ENCODE measurements around the gene TADA2B.
A peak's percentile ranks its signal among the peaks of the same experiment; 100 is the strongest.

The TADA2B gene

DNA sequence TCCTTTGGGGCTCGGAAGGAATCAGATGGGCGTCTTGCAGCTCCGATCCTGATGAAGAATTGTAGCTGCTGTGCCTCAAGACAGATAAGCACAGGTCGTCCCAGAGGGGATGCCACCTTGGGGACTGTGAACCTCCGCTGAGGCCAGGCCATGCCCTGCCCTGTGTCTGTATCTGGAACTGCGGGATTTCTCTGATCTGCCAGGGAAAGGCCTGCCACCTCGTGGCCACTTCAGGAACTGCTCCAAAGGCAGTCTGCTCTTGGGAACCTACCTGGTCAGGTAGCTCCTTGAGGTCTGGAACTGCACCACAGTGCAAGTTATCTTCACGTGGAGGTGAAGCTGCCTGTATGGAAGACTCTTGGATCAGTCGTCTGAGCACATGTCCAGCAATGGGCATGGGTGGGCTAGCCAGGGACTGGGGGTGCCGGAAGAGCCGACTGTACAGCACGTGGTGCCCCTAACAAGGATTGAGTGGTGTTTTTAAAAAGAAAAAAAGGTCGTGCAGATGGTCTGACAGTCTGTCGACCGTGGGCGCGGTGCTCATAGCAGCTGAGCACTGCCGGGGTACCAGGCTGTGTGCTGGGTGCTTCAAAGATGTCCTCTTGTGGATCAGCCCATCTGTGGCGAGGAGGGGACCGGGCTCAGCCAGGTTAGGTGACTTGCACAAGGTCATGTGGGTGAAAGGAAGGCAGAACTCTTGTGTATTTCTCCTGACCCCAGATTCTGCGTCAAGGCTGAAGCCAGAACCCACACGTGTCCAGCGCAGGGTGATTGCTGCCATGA lies 27.7 kb downstream of the TADA2B start:
- Histone ChIP-seq H3K27me3 (no peaks in the 10 kb centered on the region), H3K36me3 (no peaks in the 10 kb centered on the region), H3K27ac (no peak overlapping the region), H3K4me3 (no peak overlapping the region), H3K4me1 (peaks cover 0 to 25% (median 19%) of the 10 kb centered on the region in 4 donors), H3K9me3 (no peaks in the 10 kb centered on the region)
- TF ChIP-seq, protein P1, sequence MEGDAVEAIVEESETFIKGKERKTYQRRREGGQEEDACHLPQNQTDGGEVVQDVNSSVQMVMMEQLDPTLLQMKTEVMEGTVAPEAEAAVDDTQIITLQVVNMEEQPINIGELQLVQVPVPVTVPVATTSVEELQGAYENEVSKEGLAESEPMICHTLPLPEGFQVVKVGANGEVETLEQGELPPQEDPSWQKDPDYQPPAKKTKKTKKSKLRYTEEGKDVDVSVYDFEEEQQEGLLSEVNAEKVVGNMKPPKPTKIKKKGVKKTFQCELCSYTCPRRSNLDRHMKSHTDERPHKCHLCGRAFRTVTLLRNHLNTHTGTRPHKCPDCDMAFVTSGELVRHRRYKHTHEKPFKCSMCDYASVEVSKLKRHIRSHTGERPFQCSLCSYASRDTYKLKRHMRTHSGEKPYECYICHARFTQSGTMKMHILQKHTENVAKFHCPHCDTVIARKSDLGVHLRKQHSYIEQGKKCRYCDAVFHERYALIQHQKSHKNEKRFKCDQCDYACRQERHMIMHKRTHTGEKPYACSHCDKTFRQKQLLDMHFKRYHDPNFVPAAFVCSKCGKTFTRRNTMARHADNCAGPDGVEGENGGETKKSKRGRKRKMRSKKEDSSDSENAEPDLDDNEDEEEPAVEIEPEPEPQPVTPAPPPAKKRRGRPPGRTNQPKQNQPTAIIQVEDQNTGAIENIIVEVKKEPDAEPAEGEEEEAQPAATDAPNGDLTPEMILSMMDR (IDR thresholded peaks at IDR 0.05), result peak; percentile 96 to 98
- DNase-seq, result peak; percentile 75 to 86
- intact Hi-C loops (cut with DNase I; ENCODE audit: low total_unique reads), result loop anchor here (5.0 to 10.0 kb wide), 2 partner anchors 99 to 356 kb away; partner anchors contain the start of gene BLOC1S4

DNA sequence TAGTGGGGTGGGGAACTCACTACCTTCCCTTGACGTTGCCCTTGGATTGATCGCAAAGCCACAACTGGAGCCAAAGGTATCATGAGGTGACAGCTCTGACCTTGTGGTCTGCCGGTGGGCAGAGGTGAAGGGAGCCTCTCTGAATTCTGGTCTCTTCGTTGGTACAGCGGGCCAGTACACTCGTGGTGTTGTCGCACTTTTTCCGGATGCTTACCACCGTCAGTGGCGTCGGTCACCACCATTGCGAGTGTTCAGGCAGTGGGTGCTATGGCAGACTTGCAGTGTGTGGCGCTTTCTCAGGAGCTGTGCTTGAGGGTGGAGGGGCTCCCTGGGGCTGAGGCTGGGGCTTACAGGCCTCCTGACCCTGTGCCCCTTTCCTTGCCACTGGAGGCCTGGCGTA lies 29.9 kb downstream of the TADA2B start:
- Histone ChIP-seq H3K36me3 (no peaks in the 10 kb centered on the region), H3K27ac (no peak overlapping the region), H3K27me3 (no peaks in the 10 kb centered on the region), H3K4me1 (peaks cover 0 to 10% (median 6%) of the 10 kb centered on the region in 4 donors), H3K4me3 (no peak overlapping the region), H3K9me3 (no peaks in the 10 kb centered on the region)
- peak in 1 of 2 donors; percentile 48 for DNase-seq
- intact Hi-C loops (cut with DNase I; ENCODE audit: low total_unique reads), result loop anchor here (5.0 to 10.0 kb wide), 2 partner anchors 101 to 358 kb away; partner anchors contain the start of gene BLOC1S4
- TF ChIP-seq, protein P1 (IDR thresholded peaks at IDR 0.05), result no peak

DNA sequence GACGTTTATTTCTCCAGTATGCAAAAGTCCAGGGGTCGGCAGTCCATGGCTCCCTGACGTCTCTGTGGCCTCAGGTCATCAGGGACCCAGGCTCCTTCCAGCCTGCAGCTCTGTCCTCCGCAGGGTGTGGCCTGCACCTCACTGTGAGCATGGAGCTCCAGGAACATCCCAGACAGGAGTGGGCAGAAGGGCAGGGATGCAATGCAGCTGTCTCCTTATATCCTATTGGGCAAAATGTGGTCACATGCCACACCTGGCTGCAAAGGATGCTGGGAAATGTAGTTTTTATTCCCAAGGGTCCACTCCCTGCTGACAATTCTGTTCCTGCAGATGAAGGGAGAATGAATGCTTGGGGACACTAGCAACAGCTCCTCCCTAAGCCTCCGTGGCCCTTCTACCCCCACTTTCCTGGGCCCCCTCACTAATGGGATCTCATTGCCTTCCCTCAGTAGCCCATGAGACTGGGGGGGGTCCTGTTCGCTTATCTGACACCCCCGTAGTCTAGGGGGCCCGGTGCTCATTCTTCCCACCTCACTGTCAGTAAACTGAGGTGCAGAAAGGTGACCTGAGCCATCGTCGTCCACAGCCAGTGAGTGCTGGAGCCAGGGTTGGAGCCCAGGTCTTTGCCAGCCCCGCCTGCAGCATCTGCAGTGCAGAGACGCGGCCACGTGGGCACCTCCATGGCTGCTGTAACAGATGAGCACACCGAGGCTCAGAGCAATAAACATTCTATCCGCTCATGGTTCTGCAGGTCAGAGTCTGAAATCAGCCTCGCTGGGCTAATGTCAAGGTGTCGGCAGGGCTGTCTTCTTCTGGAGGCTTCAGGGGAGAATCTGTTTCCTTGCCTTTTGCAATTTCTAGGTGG lies 30.6 kb downstream of the TADA2B start:
- peak in 1 of 2 donors; percentile 54 for DNase-seq
- Histone ChIP-seq H3K27ac (no peak overlapping the region), H3K36me3 (no peaks in the 10 kb centered on the region), H3K9me3 (no peaks in the 10 kb centered on the region), H3K4me1 (peaks cover 0 to 7% (median 5%) of the 10 kb centered on the region in 4 donors), H3K4me3 (no peak overlapping the region), H3K27me3 (no peaks in the 10 kb centered on the region)
- TF ChIP-seq, protein P1 (IDR thresholded peaks at IDR 0.05), result no peak
- intact Hi-C loops (cut with DNase I; ENCODE audit: low total_unique reads), result loop anchor here (5.0 to 10.0 kb wide), 2 partner anchors 101 to 359 kb away; partner anchors contain the start of gene BLOC1S4

DNA sequence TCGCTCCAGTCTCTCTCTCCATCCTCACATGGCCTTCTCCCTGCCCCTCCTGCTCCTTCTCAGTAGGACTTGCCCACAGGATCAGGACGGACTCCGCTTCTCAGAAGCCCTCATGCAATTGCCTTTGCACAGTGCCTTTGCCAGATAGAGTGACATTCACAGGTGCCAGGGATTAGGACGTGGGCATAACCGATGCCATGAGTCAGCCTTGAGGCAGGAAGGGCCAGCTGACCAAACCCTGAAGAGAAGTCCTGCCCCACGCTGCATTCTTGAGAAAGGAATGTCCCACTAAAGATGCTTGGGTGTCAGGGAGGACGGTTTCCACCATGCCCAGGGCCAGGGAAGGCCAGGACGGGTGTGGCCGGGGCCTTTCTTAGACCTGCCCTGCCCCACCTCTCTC lies 31.3 kb downstream of the TADA2B start:
- Histone ChIP-seq H3K36me3 (no peaks in the 10 kb centered on the region), H3K4me3 (no peak overlapping the region), H3K9me3 (no peaks in the 10 kb centered on the region), H3K4me1 (peaks cover 0 to under 1% (median 0%) of the 10 kb centered on the region in 4 donors), H3K27me3 (no peaks in the 10 kb centered on the region), H3K27ac (no peak overlapping the region)
- intact Hi-C loops (cut with DNase I; ENCODE audit: low total_unique reads), result loop anchor here (5.0 to 10.0 kb wide), 2 partner anchors 102 to 360 kb away; partner anchors contain the start of gene BLOC1S4
- TF ChIP-seq, protein P1 (IDR thresholded peaks at IDR 0.05), result no peak
- DNase-seq, result peak in 1 of 2 donors; percentile 37

DNA sequence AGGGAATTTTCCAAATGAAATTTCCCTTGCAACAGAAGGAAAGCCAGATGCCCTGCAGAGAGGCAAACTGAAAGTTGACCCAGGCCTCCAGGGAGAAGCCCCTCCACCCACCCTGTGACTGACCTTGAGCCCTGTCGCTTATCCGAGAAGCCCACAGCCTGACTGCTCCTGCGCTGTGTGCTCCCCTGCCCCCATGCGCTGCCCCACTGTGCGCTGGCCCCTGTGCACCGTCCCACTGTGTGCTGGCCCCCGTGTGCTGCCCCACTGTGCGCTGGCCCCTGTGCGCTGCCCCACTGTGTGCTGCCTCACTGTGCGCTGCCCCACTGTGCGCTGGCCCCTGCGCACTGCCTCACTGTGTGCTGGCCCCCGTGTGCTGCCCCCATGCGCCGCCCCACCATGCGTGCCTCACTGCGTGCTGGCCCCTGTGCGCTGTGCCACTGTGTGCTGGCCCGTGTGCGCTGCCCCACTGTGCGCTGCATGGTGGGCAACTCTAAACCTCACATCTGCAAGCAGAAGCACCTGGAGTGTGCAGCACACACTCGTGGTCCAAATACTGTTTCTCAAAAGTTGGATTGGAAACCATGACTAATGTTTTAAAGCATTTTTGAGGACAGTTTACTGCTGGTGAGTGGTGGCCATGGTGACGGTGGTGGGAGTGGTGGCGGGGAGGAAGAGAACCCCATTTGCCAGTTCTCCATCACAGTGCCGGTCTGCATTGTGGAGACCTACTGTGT lies 33.0 kb downstream of the TADA2B start:
- DNase-seq, result peak in 1 of 2 donors; percentile 39
- Histone ChIP-seq H3K4me3 (no peak overlapping the region), H3K36me3 (no peaks in the 10 kb centered on the region), H3K4me1 (no peaks in the 10 kb centered on the region), H3K9me3 (no peaks in the 10 kb centered on the region), H3K27ac (no peak overlapping the region), H3K27me3 (no peaks in the 10 kb centered on the region)
- intact Hi-C loops (cut with DNase I; ENCODE audit: low total_unique reads), result loop anchor here (10.0 kb wide), 1 partner anchor 361 kb away; the partner anchor contains the start of gene BLOC1S4
- TF ChIP-seq, protein P1 (IDR thresholded peaks at IDR 0.05), result no peak

Measured in tibial artery (tissue), 4 donors.